GM21576 (cell line): ENCODE results near the gene ADGRG3.

Source experiments
- ATAC-seq: cut with Tn5 transposase; IDR thresholded peaks from one replicate; pipeline ENCODE4 v1.9.1; 2021; ENCODE audit warnings: mild to moderate bottlenecking, moderate library complexity; ENCODE audit not compliant: unreplicated experiment

The ADGRG3 gene

GRCh38 chr16:57694725-57695679 is 26.9 kb downstream of the ADGRG3 start, which contains the start of gene DRC7:
Gene DRC7 (plus strand): TSS chr16:57694806. CDS start chr16:57697950, 3,144 bp downstream.
- ATAC-seq, result no peak

- ATAC-seq, result no peak
Measured at GRCh38 chr16:57695680-57696069, 27.6 kb downstream of the ADGRG3 start.

- ATAC-seq, result no peak
Measured at GRCh38 chr16:57696240-57696639, 28.1 kb downstream of the ADGRG3 start.

GRCh38 chr16:57697896-57698537 is 29.9 kb downstream of the ADGRG3 start:
- ATAC-seq, result no peak

- ATAC-seq, result no peak
Measured at GRCh38 chr16:57698812-57699405, 30.8 kb downstream of the ADGRG3 start.

GRCh38 chr16:57699481-57699880 is 31.4 kb downstream of the ADGRG3 start:
- ATAC-seq, result no peak

- no peak for ATAC-seq
Measured at GRCh38 chr16:57699899-57700298, 31.8 kb downstream of the ADGRG3 start.

GRCh38 chr16:57700781-57701551 is 32.9 kb downstream of the ADGRG3 start:
- no peak for ATAC-seq

GRCh38 chr16:57701759-57702371 is 33.8 kb downstream of the ADGRG3 start:
- ATAC-seq, result no peak

GRCh38 chr16:57703416-57704010 is 35.4 kb downstream of the ADGRG3 start:
- no peak for ATAC-seq

GRCh38 chr16:57704011-57704904 is 36.2 kb downstream of the ADGRG3 start:
- ATAC-seq, result no peak

GRCh38 chr16:57704905-57705852 is 37.1 kb downstream of the ADGRG3 start:
- ATAC-seq, result no peak

- no peak for ATAC-seq
Measured at GRCh38 chr16:57706717-57707116, 38.6 kb downstream of the ADGRG3 start.

GRCh38 chr16:57707331-57707730 is 39.2 kb downstream of the ADGRG3 start:
- no peak for ATAC-seq

GRCh38 chr16:57708168-57708567 is 40.1 kb downstream of the ADGRG3 start:
- ATAC-seq, result no peak

GRCh38 chr16:57709663-57710062 is 41.6 kb downstream of the ADGRG3 start:
- ATAC-seq, result no peak

- no peak for ATAC-seq
Measured at GRCh38 chr16:57711346-57711745, 43.2 kb downstream of the ADGRG3 start.

- ATAC-seq, result no peak
Measured at GRCh38 chr16:57711993-57712392, 43.9 kb downstream of the ADGRG3 start.
